Measurements from ENCODE around the gene HK3.
A peak's percentile ranks its signal among the peaks of the same experiment; 100 is the strongest.

The HK3 gene

GRCh38 chr5:176846335-176847140 lies 52.6 kb downstream of the HK3 start:
- DNase-seq: no peak
- Histone ChIP-seq H3K9me3 (ENCODE audit: severe bottlenecking) (no peaks in the 10 kb centered on the region), H3K27ac (no peak overlapping the region), H3K27me3 (ENCODE audit: insufficient read depth, low read depth, severe bottlenecking) (no peaks in the 10 kb centered on the region), H3K4me3 (ENCODE audit: low read depth, low read length) (no peak overlapping the region), H3K36me3 (no peaks in the 10 kb centered on the region)
- TF ChIP-seq CTCF (IDR thresholded peaks at IDR 0.05; ENCODE audit: low read depth, low read length): no peak

GRCh38 chr5:176845392-176845713 lies 53.8 kb downstream of the HK3 start:
- Histone ChIP-seq H3K9me3 (ENCODE audit: severe bottlenecking) (no peaks in the 10 kb centered on the region), H3K36me3 (no peaks in the 10 kb centered on the region), H3K27ac (no peak overlapping the region; the same call in none of the 2 replicates), H3K4me3 (ENCODE audit: low read depth, low read length) (peak overlapping the region; percentile 20; the same call in 1 of the 2 replicates), H3K27me3 (ENCODE audit: insufficient read depth, low read depth, severe bottlenecking) (no peaks in the 10 kb centered on the region)
- no peak for DNase-seq
- TF ChIP-seq CTCF (IDR thresholded peaks at IDR 0.05; ENCODE audit: low read depth, low read length): peak; percentile 31; the same call in 1 of the 2 replicates

GRCh38 chr5:176844706-176845391 lies 54.3 kb downstream of the HK3 start:
- H3K36me3 ChIP-seq: no peaks in the 10 kb centered on the region
- peak; percentile 82 for DNase-seq

GRCh38 chr5:176844281-176844680 lies 54.9 kb downstream of the HK3 start:
- Histone ChIP-seq H3K27ac (peak overlapping the region; percentile 37; the same call in 1 of the 2 replicates), H3K4me3 (ENCODE audit: low read depth, low read length) (no peak overlapping the region), H3K27me3 (ENCODE audit: insufficient read depth, low read depth, severe bottlenecking) (no peaks in the 10 kb centered on the region), H3K9me3 (ENCODE audit: severe bottlenecking) (no peaks in the 10 kb centered on the region), H3K36me3 (no peaks in the 10 kb centered on the region)
- no peak for TF ChIP-seq CTCF (IDR thresholded peaks at IDR 0.05; ENCODE audit: low read depth, low read length)
- DNase-seq: no peak

More at GRCh38 chr5:176844706-176845391, 54.3 kb downstream of the HK3 start:
- Histone ChIP-seq H3K4me3 (ENCODE audit: low read depth, low read length) (peak overlapping the region; percentile 20), H3K27me3 (ENCODE audit: insufficient read depth, low read depth, severe bottlenecking) (no peaks in the 10 kb centered on the region), H3K27ac (peak overlapping the region; percentile 56), H3K9me3 (ENCODE audit: severe bottlenecking) (no peaks in the 10 kb centered on the region)
- no peak for TF ChIP-seq CTCF (IDR thresholded peaks at IDR 0.05; ENCODE audit: low read depth, low read length)

GRCh38 chr5:176843673-176844072 lies 55.5 kb downstream of the HK3 start:
- no peak for TF ChIP-seq CTCF (IDR thresholded peaks at IDR 0.05; ENCODE audit: low read depth, low read length)
- peak overlapping the region; percentile 37; the same call in 1 of the 2 replicates for H3K27ac ChIP-seq
- H3K4me3 ChIP-seq (ENCODE audit: low read depth, low read length): no peak overlapping the region
- no peaks in the 10 kb centered on the region for H3K27me3 ChIP-seq (ENCODE audit: insufficient read depth, low read depth, severe bottlenecking)
- H3K36me3 ChIP-seq: no peaks in the 10 kb centered on the region
- DNase-seq: no peak
- H3K9me3 ChIP-seq (ENCODE audit: severe bottlenecking): no peaks in the 10 kb centered on the region

Data from WERI-Rb-1 (cell line).